GOT3 (cell line): ENCODE data around the gene CBR1.

ENCODE experiments used
- DNase-seq: peaks from one replicate; lab custom pipeline; 2025; ENCODE audit warnings: mixed read lengths; lab: John Stamatoyannopoulos, UW

The CBR1 gene

GRCh38 chr21:36115138-36115730 lies 45.4 kb downstream of the CBR1 start:
- DNase-seq, result no peak

- no peak for DNase-seq
Observed at GRCh38 chr21:36117286-36117741, 47.5 kb downstream of the CBR1 start.

- no peak for DNase-seq
Observed at GRCh38 chr21:36120304-36120888, 50.6 kb downstream of the CBR1 start.
